Activated B cell treated with CpG ODN at 0.5 μM for 24 hours (primary cell): ENCODE measurements around the gene PDCD1. TPM values are rescaled to one million over a fixed set of nuclear protein-coding genes. Genes with fewer than 3 reads are reported as not detected.

Experiments used
- ATAC-seq: fragments of 200-7000 bp; cut with Tn5 transposase; one replicate; pipeline ENCODE4 v1.10.0; 2021; ENCODE audit warnings: low read depth, mild to moderate bottlenecking, moderate library complexity
- CTCF ChIA-PET: fragments of 350-600 bp; sonication (Branson Sonifier 250); formaldehyde crosslinking; loops from one replicate; lab custom pipeline; 2021; ENCODE audit warnings: antibody characterized with exemption; lab: Charles Lee
- POLR2A ChIA-PET: fragments of 350-600 bp; sonication (Branson Sonifier 250); formaldehyde crosslinking; loops from one replicate; lab custom pipeline; 2021; ENCODE audit warnings: antibody characterized with exemption; lab: Charles Lee
- DNase-seq: peaks from one replicate; pipeline ENCODE4 v3.0.0; 2022
- H3K27ac Mint-ChIP-seq: one replicate; pipeline ENCODE4 v1.8.0; 2020; ENCODE audit warnings: mixed read lengths
- H3K27me3 Mint-ChIP-seq: one replicate; pipeline ENCODE4 v1.8.0; 2021; ENCODE audit warnings: mixed read lengths
- H3K36me3 Mint-ChIP-seq: one replicate; pipeline ENCODE4 v1.8.0; 2021; ENCODE audit warnings: low read depth, mixed read lengths
- H3K4me1 Mint-ChIP-seq: one replicate; pipeline ENCODE4 v1.8.0; 2021; ENCODE audit warnings: mixed read lengths
- H3K4me3 Mint-ChIP-seq: one replicate; pipeline ENCODE4 v1.8.0; 2020; ENCODE audit warnings: mild to moderate bottlenecking, mixed read lengths
- H3K9me3 Mint-ChIP-seq: one replicate; pipeline ENCODE4 v1.8.0; 2020; ENCODE audit warnings: mixed read lengths
- CTCF ChIP-seq: fragments of 200-600 bp; IDR thresholded peaks from one replicate; pipeline ENCODE4 v1.8.0; 2022; ENCODE audit warnings: antibody characterized with exemption, mild to moderate bottlenecking
- intact Hi-C: fragments of 100-400 bp; cut with micrococcal nuclease; formaldehyde crosslinking; loops from one replicate; pipeline ENCODE4 v1.15.1; 2024
- total RNA-seq: library from RNA; stranded (reverse); gene quantifications from 2 replicates; pipeline ENCODE4 v1.2.3, GENCODE V29; 2022

PDCD1 gene
- total RNA-seq, 1 donor from 2014 or later = 3.5 TPM

DNA sequence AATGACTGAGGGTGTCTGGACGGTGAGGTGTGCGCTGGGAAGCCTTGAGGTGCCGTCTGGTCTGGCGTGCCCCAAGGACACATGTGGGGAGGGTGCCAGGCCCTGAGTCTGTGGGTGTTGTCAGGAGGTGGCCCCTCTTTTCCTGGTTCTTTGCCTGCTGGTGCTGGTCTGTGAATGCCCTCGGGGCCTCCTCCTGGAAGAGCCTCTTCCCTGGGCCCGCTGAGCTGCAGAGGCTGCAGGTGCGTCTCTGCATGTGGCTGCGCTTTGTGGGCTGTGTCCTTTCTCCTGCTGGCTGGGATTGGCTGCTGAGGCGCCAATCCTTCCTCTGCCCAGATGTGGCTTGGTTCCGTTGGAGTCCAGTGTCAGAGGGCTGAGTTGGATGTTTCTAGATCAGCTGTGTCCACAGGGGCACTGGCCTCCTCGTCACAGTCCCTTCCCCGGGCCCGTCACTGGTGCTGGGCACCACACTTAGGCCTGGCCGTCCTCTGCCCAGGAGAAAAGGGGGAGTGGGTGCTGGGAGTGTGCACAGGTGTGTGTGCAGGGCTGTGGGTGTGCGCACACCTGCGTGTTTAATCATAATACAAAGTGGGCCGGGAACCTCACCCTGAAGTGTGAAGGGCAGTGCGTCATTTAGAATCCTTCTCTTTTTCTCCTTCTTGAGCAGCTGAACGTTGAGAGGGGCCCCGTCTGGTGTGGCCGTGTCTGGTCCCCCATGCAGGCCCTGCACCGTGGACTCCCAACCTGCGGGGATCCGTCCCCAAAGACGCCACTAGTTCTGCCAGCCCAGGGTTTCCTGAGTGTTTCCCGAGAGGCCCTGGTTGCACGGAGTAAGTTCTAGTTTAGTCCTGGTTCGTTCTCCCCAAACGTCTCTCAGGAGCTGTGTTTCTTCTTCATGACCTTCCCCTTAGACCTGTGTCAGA, 46.4 kb upstream of the PDCD1 start:
- Mint-ChIP-seq H3K4me3 (no peak overlapping the region), H3K4me1 (peaks cover 8% of the 10 kb centered on the region), H3K36me3 (peaks cover 40% of the 10 kb centered on the region), H3K9me3 (no peaks in the 10 kb centered on the region), H3K27me3 (no peaks in the 10 kb centered on the region), H3K27ac (no peak overlapping the region)
- ATAC-seq = no peak
- ChIA-PET CTCF (no interaction called here), POLR2A (no interaction called here)
- TF ChIP-seq CTCF = no peak
- intact Hi-C loops = no loop called here
- DNase-seq = peak; percentile 0

- no peak overlapping the region for H3K27ac Mint-ChIP-seq
- ChIA-PET POLR2A (no interaction called here), CTCF (no interaction called here)
- intact Hi-C loops = no loop called here
- no peaks in the 10 kb centered on the region for H3K27me3 Mint-ChIP-seq
- DNase-seq (peak; percentile 6), ATAC-seq (no peak)
- no peak for TF ChIP-seq CTCF
- H3K36me3 Mint-ChIP-seq = peaks cover 42% of the 10 kb centered on the region
- no peaks in the 10 kb centered on the region for H3K9me3 Mint-ChIP-seq
- H3K4me1 Mint-ChIP-seq = peaks cover 8% of the 10 kb centered on the region
- no peak overlapping the region for H3K4me3 Mint-ChIP-seq
Measured at GRCh38 chr2:241904011-241904718, 45.5 kb upstream of the PDCD1 start.

DNA sequence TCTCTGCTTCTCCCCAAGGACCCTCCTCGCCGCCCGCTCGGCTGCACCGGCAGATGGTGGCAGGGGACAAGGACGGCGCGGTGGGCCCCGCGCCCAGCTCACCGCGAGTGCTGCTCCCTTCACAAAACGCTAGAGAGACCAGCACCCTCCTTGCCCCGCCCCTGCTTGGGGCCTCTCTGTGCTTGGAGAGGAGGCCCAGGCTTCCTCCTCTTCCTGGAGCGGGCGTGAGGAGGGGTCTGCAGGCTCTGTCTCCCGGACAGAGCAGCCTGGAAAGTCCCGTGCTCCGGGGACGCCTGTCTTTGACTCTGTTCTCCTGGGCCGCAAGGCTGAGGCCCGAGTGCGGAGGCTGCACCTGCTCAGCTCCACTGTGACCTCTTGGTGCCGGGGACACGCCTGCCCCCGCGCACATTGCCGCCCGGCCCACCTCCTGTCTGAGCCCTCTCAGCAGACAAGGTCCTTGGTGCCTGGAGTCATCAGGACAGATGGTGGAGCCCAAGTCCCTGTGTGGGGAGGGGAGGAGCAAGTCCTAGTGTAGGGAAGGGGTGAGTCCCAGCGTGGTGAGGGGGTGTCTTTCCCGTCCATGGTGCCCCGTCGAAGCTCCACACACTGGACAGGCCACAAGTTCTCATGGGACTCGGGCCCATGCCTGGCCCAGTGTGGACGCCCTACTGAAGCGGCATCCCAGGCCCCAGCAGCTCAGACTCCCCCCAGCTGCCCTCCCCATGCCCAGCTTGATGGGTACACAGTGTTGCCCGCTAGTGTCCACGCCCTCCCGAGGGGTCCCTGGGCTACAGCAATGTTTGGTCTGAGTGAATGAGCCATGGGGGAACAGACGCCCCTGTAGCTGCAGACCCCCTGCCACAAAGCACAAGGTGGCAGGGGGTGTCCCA, 44.7 kb upstream of the PDCD1 start:
- peak; percentile 12 for DNase-seq
- intact Hi-C loops = no loop called here
- no peak overlapping the region for H3K27ac Mint-ChIP-seq

GRCh38 chr2:241902357-241902991, 43.8 kb upstream of the PDCD1 start:
- intact Hi-C loops = no loop called here
- Mint-ChIP-seq H3K36me3 (peaks cover 41% of the 10 kb centered on the region), H3K27me3 (no peaks in the 10 kb centered on the region), H3K9me3 (no peaks in the 10 kb centered on the region), H3K4me1 (peaks cover 5% of the 10 kb centered on the region), H3K27ac (no peak overlapping the region), H3K4me3 (no peak overlapping the region)
- POLR2A ChIA-PET = interaction anchor here (0.6 kb wide), 1 partner anchor 1760 kb away, joined by 3 read pairs; no protein-coding TSS in a partner anchor
- CTCF ChIA-PET = no interaction called here
- ATAC-seq = no peak
- TF ChIP-seq CTCF = no peak
- peak; percentile 10 for DNase-seq

More for the DNA sequence above, 44.7 kb upstream of the PDCD1 start:
- ATAC-seq = no peak
- POLR2A ChIA-PET = interaction anchor here (0.6 kb wide), 1 partner anchor 1761 kb away, joined by 3 read pairs; no protein-coding TSS in a partner anchor
- CTCF ChIA-PET = no interaction called here
- H3K9me3 Mint-ChIP-seq = no peaks in the 10 kb centered on the region
- no peak overlapping the region for H3K4me3 Mint-ChIP-seq
- no peaks in the 10 kb centered on the region for H3K27me3 Mint-ChIP-seq
- peaks cover 7% of the 10 kb centered on the region for H3K4me1 Mint-ChIP-seq
- H3K36me3 Mint-ChIP-seq = peaks cover 43% of the 10 kb centered on the region
- TF ChIP-seq CTCF = no peak
